K562 (cell line): ENCODE data around the gene DLX4.

Source experiments
- FOXK2 ChIP-seq, 2 experiments: fragments of 450-650 bp; IDR thresholded peaks in 1 of 2; conservative IDR thresholded peaks in 1 of 2; 2 replicates each; pipeline ENCODE4 v1.6.1; 2016; ENCODE audit warnings: low read depth in 2 of 2, mild to moderate bottlenecking in 1 of 2
- GATA2 ChIP-seq: sonication (generic); formaldehyde crosslinking; IDR thresholded peaks from 2 replicates; pipeline ENCODE4 v1.4.0; 2020; ENCODE audit warnings: mild to moderate bottlenecking, missing genetic modification reagents
- POLR2A ChIP-seq: fragments of 450-650 bp; conservative IDR thresholded peaks from 2 replicates; pipeline ENCODE4 v1.6.1; 2016
- PTBP1 ChIP-seq: fragments of 200-400 bp; formaldehyde crosslinking; IDR thresholded peaks from 2 replicates; pipeline ENCODE4 v1.6.1; 2017; ENCODE audit warnings: low read depth, low read length
- TBP ChIP-seq: optimal IDR thresholded peaks from 2 replicates; pipeline ENCODE3; 2011; ENCODE audit warnings: low read depth, low read length, improper control_type of control experiment
- ZNF133 ChIP-seq: fragments of 250-450 bp; sonication (Bioruptor Pico); IDR thresholded peaks from 2 replicates; pipeline ENCODE4 v1.4.0; 2020; ENCODE audit warnings: mild to moderate bottlenecking
- TF ChIP-seq, protein P1 (sequence below), 3 experiments: IDR thresholded peaks in 2 of 3; conservative IDR thresholded peaks in 1 of 3; 2 replicates each; pipeline ENCODE4 v1.5.1; 2011 to 2012; ENCODE audit warnings: low read length in 3 of 3, mild to moderate bottlenecking in 3 of 3, control low read depth in 2 of 3, improper control_type of control experiment in 1 of 3, inconsistent platforms in 1 of 3, low read depth in 1 of 3, mixed read lengths in 1 of 3, moderate library complexity in 1 of 3; ENCODE audit not compliant: insufficient read depth in 2 of 3

- TF ChIP-seq ZNF133 (CRISPR knock-in tag): no peak
- TF ChIP-seq GATA2 (CRISPR knock-in tag): no peak
- TF ChIP-seq, protein P1, sequence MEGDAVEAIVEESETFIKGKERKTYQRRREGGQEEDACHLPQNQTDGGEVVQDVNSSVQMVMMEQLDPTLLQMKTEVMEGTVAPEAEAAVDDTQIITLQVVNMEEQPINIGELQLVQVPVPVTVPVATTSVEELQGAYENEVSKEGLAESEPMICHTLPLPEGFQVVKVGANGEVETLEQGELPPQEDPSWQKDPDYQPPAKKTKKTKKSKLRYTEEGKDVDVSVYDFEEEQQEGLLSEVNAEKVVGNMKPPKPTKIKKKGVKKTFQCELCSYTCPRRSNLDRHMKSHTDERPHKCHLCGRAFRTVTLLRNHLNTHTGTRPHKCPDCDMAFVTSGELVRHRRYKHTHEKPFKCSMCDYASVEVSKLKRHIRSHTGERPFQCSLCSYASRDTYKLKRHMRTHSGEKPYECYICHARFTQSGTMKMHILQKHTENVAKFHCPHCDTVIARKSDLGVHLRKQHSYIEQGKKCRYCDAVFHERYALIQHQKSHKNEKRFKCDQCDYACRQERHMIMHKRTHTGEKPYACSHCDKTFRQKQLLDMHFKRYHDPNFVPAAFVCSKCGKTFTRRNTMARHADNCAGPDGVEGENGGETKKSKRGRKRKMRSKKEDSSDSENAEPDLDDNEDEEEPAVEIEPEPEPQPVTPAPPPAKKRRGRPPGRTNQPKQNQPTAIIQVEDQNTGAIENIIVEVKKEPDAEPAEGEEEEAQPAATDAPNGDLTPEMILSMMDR (IDR thresholded peaks at IDR 0.05 in 2 of 3, conservative IDR thresholded peaks at IDR 0.05 in 1 of 3; ENCODE audit: insufficient read depth in 2 of 3, low read depth in 1 of 3, low read length in 3 of 3): no peak
- TF ChIP-seq TBP: no peak
- TF ChIP-seq POLR2A: no peak
- no peak for TF ChIP-seq PTBP1
- TF ChIP-seq FOXK2 (conservative IDR thresholded peaks at IDR 0.05 in 1 of 2, IDR thresholded peaks at IDR 0.05 in 1 of 2; ENCODE audit: low read depth in 2 of 2): no peak
Observed at GRCh38 chr17:49966767-49967166, 2.2 kb upstream of the DLX4 start.
